AG10803 (cell line): ENCODE results near the gene HINT2.

Source experiments
- DNase-seq: peaks from one replicate; pipeline ENCODE4 v3.0.0; 2010; ENCODE audit warnings: low read depth
- H3K4me3 ChIP-seq: 2 replicates; pipeline ENCODE4 v1.5.1; 2011; ENCODE audit warnings: mild to moderate bottlenecking, low read length, control low read depth
- CTCF ChIP-seq: conservative IDR thresholded peaks from 2 replicates; pipeline ENCODE4 v1.5.1; 2011; ENCODE audit warnings: mild to moderate bottlenecking, low read length, control low read depth, inconsistent platforms

Gene HINT2

GRCh38 chr9:35822926-35823325 is 8.1 kb upstream of the HINT2 start:
- DNase-seq, result no peak
- TF ChIP-seq CTCF, result no peak
- H3K4me3 ChIP-seq, result no peak overlapping the region

- H3K4me3 ChIP-seq, result no peak overlapping the region
- TF ChIP-seq CTCF, result no peak
- peak; percentile 82 for DNase-seq
Measured at GRCh38 chr9:35820076-35820475, 5.2 kb upstream of the HINT2 start.

- no peak overlapping the region for H3K4me3 ChIP-seq
- TF ChIP-seq CTCF, result no peak
- no peak for DNase-seq
Measured at GRCh38 chr9:35818341-35818740, 3.5 kb upstream of the HINT2 start.

GRCh38 chr9:35816708-35817107 is 1.9 kb upstream of the HINT2 start:
- 0 out of 2 replicates have a peak, but pooled peaks have one; percentile 4 for TF ChIP-seq CTCF
- H3K4me3 ChIP-seq, result no peak overlapping the region
- no peak for DNase-seq

GRCh38 chr9:35814106-35814840 is 569 bp downstream of the HINT2 start:
- H3K4me3 ChIP-seq, result peak overlapping the region; percentile 85
- DNase-seq, result peak; percentile 67
- peak; percentile 47 for TF ChIP-seq CTCF

- peak; percentile 45 for TF ChIP-seq CTCF
- H3K4me3 ChIP-seq, result no peak overlapping the region
Measured at GRCh38 chr9:35813434-35814105, 1.3 kb downstream of the HINT2 start.

GRCh38 chr9:35812025-35812602 is 2.7 kb downstream of the HINT2 start, which contains the start of gene SPAG8:
SPAG8 (minus strand) TSS chr9:35812262; CDS start chr9:35812147, 115 bp downstream.
- no peak; the same call in 1 of the 2 replicates for TF ChIP-seq CTCF
- peak; percentile 97 for DNase-seq
- peak within 1 kb of the TSS; percentile 72 for H3K4me3 ChIP-seq

More at GRCh38 chr9:35813434-35814105, 1.3 kb downstream of the HINT2 start:
- peak; percentile 32 for DNase-seq
